Activated T-helper 1 cell treated with anti-CD3 and anti-CD28 coated beads, Interleukin-12 subunit alpha, Interleukin-12 subunit beta, Interleukin-2, Interleukin-4 antibody, amounts not matched to agents 30 ng/mL and 10 ng/mL and 1 ng/mL, durations not matched to agents 14 hours and 24 hours and 36 hours (primary cell): ENCODE data around the gene TNN. TPM values are rescaled to one million over a fixed set of nuclear protein-coding genes. Genes with fewer than 3 reads are reported as not detected.

ENCODE experiments used
- DNase-seq: peaks from one replicate; pipeline ENCODE4 v3.0.0; 2021; ENCODE audit warnings: low spot score
- H3K27ac Mint-ChIP-seq: one replicate; pipeline ENCODE4 v1.8.0; 2021; ENCODE audit warnings: mild to moderate bottlenecking, mixed read lengths
- H3K27me3 Mint-ChIP-seq: one replicate; pipeline ENCODE4 v1.8.0; 2022; ENCODE audit warnings: mild to moderate bottlenecking, moderate library complexity, mixed read lengths; ENCODE audit not compliant: insufficient read depth
- H3K36me3 Mint-ChIP-seq: one replicate; pipeline ENCODE4 v1.8.0; 2021; ENCODE audit warnings: low read depth, mixed read lengths
- H3K4me1 Mint-ChIP-seq: one replicate; pipeline ENCODE4 v1.8.0; 2021; ENCODE audit warnings: low read depth, mixed read lengths
- H3K4me3 Mint-ChIP-seq: one replicate; pipeline ENCODE4 v1.8.0; 2021; ENCODE audit warnings: mild to moderate bottlenecking, moderate library complexity, mixed read lengths
- H3K9me3 Mint-ChIP-seq: one replicate; pipeline ENCODE4 v1.8.0; 2021; ENCODE audit warnings: mixed read lengths
- intact Hi-C: fragments of 100-400 bp; cut with micrococcal nuclease; formaldehyde crosslinking; loops from one replicate; pipeline ENCODE4 v1.15.1; 2024
- total RNA-seq: library from RNA; stranded (reverse); gene quantifications from 2 replicates; pipeline ENCODE4 v1.2.3, GENCODE V29; 2022

Gene TNN
- total RNA-seq, 1 donor from 2014 or later: not detected

GRCh38 chr1:175197531-175197930 is 129.9 kb downstream of the TNN start:
- H3K9me3 Mint-ChIP-seq: no peaks in the 10 kb centered on the region
- peaks cover 9% of the 10 kb centered on the region for H3K27me3 Mint-ChIP-seq
- no peaks in the 10 kb centered on the region for H3K36me3 Mint-ChIP-seq
- intact Hi-C loops: no loop called here
- H3K4me3 Mint-ChIP-seq: no peak overlapping the region
- peaks cover 28% of the 10 kb centered on the region for H3K4me1 Mint-ChIP-seq
- DNase-seq: no peak
- peak overlapping the region; percentile 70 for H3K27ac Mint-ChIP-seq

Other genes starting within 250 kb of the TNN start
- 342 and 369 TPM in 2 replicates for gene CACYBP, start 67.9 kb upstream of the TNN start, total RNA-seq
- gene MRPS14, start 44.4 kb upstream of the TNN start, total RNA-seq: 29.2 and 29.9 TPM in 2 replicates
- 43.8 and 45.6 TPM in 2 replicates for gene KIAA0040, start 124.9 kb downstream of the TNN start, total RNA-seq